ENCODE results near the gene CYFIP2.

The CYFIP2 gene

GRCh38 chr5:157303023-157303422 is 37.1 kb downstream of the CYFIP2 start (continued):
- TF ChIP-seq, protein P1, sequence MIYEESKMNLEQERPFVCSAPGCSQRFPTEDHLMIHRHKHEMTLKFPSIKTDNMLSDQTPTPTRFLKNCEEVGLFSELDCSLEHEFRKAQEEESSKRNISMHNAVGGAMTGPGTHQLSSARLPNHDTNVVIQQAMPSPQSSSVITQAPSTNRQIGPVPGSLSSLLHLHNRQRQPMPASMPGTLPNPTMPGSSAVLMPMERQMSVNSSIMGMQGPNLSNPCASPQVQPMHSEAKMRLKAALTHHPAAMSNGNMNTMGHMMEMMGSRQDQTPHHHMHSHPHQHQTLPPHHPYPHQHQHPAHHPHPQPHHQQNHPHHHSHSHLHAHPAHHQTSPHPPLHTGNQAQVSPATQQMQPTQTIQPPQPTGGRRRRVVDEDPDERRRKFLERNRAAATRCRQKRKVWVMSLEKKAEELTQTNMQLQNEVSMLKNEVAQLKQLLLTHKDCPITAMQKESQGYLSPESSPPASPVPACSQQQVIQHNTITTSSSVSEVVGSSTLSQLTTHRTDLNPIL (CRISPR knock-in tag; IDR thresholded peaks at IDR 0.05; ENCODE audit: low read depth): no peak
- no peak for TF ChIP-seq ZC3H10 (CRISPR knock-in tag; IDR thresholded peaks at IDR 0.05)
- TF ChIP-seq BACH2 (CRISPR knock-in tag; IDR thresholded peaks at IDR 0.05; ENCODE audit: borderline replicate concordance): no peak
- no peak for TF ChIP-seq SNAI2 (CRISPR knock-in tag; IDR thresholded peaks at IDR 0.05)
- TF ChIP-seq ARNTL (CRISPR knock-in tag; IDR thresholded peaks at IDR 0.05; ENCODE audit: borderline replicate concordance, low read depth): no peak
- TF ChIP-seq ISL1 (CRISPR knock-in tag; IDR thresholded peaks at IDR 0.05): no peak

- ATAC-seq: 0 out of 3 replicates have a peak, but pooled peaks have one; percentile 33
- no peak for TF ChIP-seq ESRRG (CRISPR knock-in tag; IDR thresholded peaks at IDR 0.05)
- TF ChIP-seq, protein P1 (CRISPR knock-in tag; IDR thresholded peaks at IDR 0.05; ENCODE audit: low read depth): no peak
- no peak for TF ChIP-seq ARNTL (CRISPR knock-in tag; IDR thresholded peaks at IDR 0.05; ENCODE audit: borderline replicate concordance, low read depth)
Measured at GRCh38 chr5:157303667-157304327, 37.9 kb downstream of the CYFIP2 start.

DNA sequence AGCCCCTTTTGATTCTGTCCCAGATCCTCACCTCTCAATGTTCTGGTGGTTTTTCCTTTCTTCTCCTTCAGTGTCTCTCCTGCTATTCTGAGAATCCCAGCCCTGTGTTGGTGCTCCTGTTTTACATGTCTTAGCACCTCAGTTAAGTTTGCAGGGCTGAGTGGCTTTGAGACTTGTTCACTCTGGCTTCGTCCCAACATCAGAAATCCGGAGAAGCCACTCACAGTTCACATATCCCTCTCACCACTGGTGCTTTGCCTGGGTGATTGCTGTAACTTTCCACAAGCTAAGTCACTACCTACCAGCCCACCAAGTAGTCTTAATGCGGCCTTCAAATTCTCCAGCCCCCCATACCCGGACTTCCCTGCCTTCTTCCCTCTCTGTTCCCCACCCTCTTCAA is 40.2 kb downstream of the CYFIP2 start:
- TF ChIP-seq ZNF70 (CRISPR knock-in tag; IDR thresholded peaks at IDR 0.05) (no peak), BACH2 (CRISPR knock-in tag; IDR thresholded peaks at IDR 0.05; ENCODE audit: borderline replicate concordance) (no peak), ESRRG (CRISPR knock-in tag; IDR thresholded peaks at IDR 0.05) (no peak), OSR1 (CRISPR knock-in tag; IDR thresholded peaks at IDR 0.05) (no peak), GLIS3 (CRISPR knock-in tag; IDR thresholded peaks at IDR 0.05) (no peak), ISL1 (CRISPR knock-in tag; IDR thresholded peaks at IDR 0.05) (no peak), ZFP3 (CRISPR knock-in tag; IDR thresholded peaks at IDR 0.05) (no peak), ZNF565 (CRISPR knock-in tag; conservative IDR thresholded peaks at IDR 0.05; ENCODE audit: low read depth) (no peak), ZC3H10 (CRISPR knock-in tag; IDR thresholded peaks at IDR 0.05) (no peak), CSRNP3 (CRISPR knock-in tag; IDR thresholded peaks at IDR 0.05) (no peak), TSHZ2 (CRISPR knock-in tag; IDR thresholded peaks at IDR 0.05) (no peak), RARB (CRISPR knock-in tag; IDR thresholded peaks at IDR 0.05) (no peak), TOX (CRISPR knock-in tag; IDR thresholded peaks at IDR 0.05; ENCODE audit: borderline replicate concordance) (no peak), SNAI2 (CRISPR knock-in tag; IDR thresholded peaks at IDR 0.05) (no peak), ZFP30 (CRISPR knock-in tag; IDR thresholded peaks at IDR 0.05) (no peak), ZNF8 (CRISPR knock-in tag; IDR thresholded peaks at IDR 0.05) (no peak), PPARA (CRISPR knock-in tag; IDR thresholded peaks at IDR 0.05; ENCODE audit: borderline replicate concordance) (no peak), POU6F1 (CRISPR knock-in tag; IDR thresholded peaks at IDR 0.05; ENCODE audit: borderline replicate concordance, low read depth) (no peak)
- TF ChIP-seq, protein P1 (CRISPR knock-in tag; IDR thresholded peaks at IDR 0.05; ENCODE audit: low read depth): no peak
- ATAC-seq: no peak

All from SK-N-SH treated with all-trans-retinoic acid at 6 μM for 48 hours (cell line).